Measurements from ENCODE around the gene STARD9. TPM values are rescaled to one million over a fixed set of nuclear protein-coding genes. Genes with fewer than 3 reads are reported as not detected.

The STARD9 gene
- total and polyA plus RNA-seq, 2 of the 13 experiments (the other 11 are each of a cell fraction or from before 2014, with no cell fraction given): 5.3 to 7.5 TPM

DNA sequence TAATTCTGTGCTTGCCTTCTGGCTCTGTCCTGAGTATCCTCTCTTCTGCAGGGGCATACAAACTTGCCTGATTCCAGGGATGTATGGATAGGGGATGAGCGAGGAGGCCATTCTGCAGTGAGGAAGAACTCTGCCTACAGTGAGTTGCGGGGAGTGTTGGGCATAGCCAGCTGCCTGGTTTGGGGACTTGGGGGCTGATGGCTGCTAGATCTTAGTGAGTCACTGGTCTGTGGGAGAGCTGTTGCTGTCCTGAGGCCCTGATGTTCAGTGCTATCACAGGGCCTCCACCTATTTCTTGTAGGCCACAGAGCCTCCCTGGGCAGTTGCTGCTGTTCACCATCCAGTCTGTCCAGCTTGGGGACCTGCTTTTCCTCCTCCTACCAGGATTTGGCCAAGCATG lies 141.2 kb downstream of the STARD9 start:
- in situ Hi-C loops (cut with HindIII; ENCODE audit: extremely low pct_ligation_motif_present, low pct_unique_long_range_greater_than_20kb): loop anchor here (25.0 kb wide), 1 partner anchor 496 kb away; the partner anchor contains the start of gene EPB42
- TF ChIP-seq, protein P1, sequence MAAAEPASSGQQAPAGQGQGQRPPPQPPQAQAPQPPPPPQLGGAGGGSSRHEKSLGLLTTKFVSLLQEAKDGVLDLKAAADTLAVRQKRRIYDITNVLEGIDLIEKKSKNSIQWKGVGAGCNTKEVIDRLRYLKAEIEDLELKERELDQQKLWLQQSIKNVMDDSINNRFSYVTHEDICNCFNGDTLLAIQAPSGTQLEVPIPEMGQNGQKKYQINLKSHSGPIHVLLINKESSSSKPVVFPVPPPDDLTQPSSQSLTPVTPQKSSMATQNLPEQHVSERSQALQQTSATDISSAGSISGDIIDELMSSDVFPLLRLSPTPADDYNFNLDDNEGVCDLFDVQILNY (CRISPR knock-in tag; conservative IDR thresholded peaks at IDR 0.05): no peak
- TF ChIP-seq, protein P2, sequence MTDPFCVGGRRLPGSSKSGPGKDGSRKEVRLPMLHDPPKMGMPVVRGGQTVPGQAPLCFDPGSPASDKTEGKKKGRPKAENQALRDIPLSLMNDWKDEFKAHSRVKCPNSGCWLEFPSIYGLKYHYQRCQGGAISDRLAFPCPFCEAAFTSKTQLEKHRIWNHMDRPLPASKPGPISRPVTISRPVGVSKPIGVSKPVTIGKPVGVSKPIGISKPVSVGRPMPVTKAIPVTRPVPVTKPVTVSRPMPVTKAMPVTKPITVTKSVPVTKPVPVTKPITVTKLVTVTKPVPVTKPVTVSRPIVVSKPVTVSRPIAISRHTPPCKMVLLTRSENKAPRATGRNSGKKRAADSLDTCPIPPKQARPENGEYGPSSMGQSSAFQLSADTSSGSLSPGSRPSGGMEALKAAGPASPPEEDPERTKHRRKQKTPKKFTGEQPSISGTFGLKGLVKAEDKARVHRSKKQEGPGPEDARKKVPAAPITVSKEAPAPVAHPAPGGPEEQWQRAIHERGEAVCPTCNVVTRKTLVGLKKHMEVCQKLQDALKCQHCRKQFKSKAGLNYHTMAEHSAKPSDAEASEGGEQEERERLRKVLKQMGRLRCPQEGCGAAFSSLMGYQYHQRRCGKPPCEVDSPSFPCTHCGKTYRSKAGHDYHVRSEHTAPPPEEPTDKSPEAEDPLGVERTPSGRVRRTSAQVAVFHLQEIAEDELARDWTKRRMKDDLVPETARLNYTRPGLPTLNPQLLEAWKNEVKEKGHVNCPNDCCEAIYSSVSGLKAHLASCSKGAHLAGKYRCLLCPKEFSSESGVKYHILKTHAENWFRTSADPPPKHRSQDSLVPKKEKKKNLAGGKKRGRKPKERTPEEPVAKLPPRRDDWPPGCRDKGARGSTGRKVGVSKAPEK (CRISPR knock-in tag; IDR thresholded peaks at IDR 0.05; ENCODE audit: borderline replicate concordance): no peak
- ChIA-PET CTCF (ENCODE audit: low intra/inter-chr PET ratio, low total read pairs) (no interaction called here), POLR2A (no interaction called here)
- no peaks in the 10 kb centered on the region for H3K9me3 ChIP-seq (ENCODE audit: low read length)
- no peaks in the 10 kb centered on the region for H3K27me3 ChIP-seq (ENCODE audit: control insufficient read depth in 1 of 2, insufficient read depth in 2 of 2, low read length in 2 of 2)
- H3K4me3 ChIP-seq (replicated peaks in 1 of 3; ENCODE audit: insufficient read depth in 1 of 3, low read depth in 2 of 3, low read length in 3 of 3): no peak overlapping the region
- no peak for ATAC-seq
- WGBS (ENCODE audit: low lambda C conversion rate): 94% methylated on average over 2 of the region's 2 CpGs
- peaks cover 1 to 17% of the 10 kb centered on the region in 2 experiments; a peak in 3 of 5 replicates for H3K36me3 ChIP-seq (replicated peaks in 1 of 2; ENCODE audit: control insufficient read depth in 1 of 2, insufficient read depth in 2 of 2, low read length in 2 of 2)
- no peak for FAIRE-seq
- H3K79me2 ChIP-seq (ENCODE audit: insufficient read depth, low read length): no peaks in the 10 kb centered on the region
- no TSS peak for BruUV-seq (replicated peaks)
- H3K4me1 ChIP-seq (ENCODE audit: insufficient read depth, low read length): peaks cover 23% of the 10 kb centered on the region
- no peak for DNase-seq (ENCODE audit: low spot score)
- no peaks in the 10 kb centered on the region for H4K20me1 ChIP-seq (ENCODE audit: insufficient read depth, low read length)
- intact Hi-C loops (cut with micrococcal nuclease; ENCODE audit: unreplicated experiment): no loop called here
- H2AFZ ChIP-seq (ENCODE audit: low read length): no peak overlapping the region
- H3K27ac ChIP-seq (ENCODE audit: extremely low read length, insufficient read depth, low read length): no peak overlapping the region
- H3K9ac ChIP-seq (ENCODE audit: insufficient read depth, low read depth, low read length): no peak overlapping the region
- no peak overlapping the region for H3K4me2 ChIP-seq (ENCODE audit: low read depth, low read length)

DNA sequence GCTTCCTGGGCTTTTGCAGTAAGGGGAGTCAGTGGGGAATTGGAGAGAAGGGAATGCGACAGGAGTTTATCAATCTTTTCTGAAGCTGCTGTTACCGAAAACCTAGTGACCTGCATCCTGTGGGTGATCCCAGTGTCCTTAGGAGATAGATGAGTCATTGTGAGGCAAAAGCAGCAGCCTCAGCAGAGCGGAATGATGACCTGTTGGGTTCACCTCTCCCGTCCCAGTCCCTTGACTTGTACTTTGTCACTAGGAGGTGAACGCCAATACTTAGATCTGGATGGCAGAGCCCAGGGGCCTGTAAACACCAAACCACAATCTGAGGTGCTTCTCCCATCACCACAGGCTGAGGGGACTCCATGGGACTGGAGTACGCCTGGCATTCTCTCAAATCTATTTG lies 143.6 kb downstream of the STARD9 start:
- ChIA-PET CTCF (ENCODE audit: low intra/inter-chr PET ratio, low total read pairs) (no interaction called here), POLR2A (no interaction called here)
- H3K27ac ChIP-seq (ENCODE audit: extremely low read length, insufficient read depth, low read length): no peak overlapping the region
- H2AFZ ChIP-seq (ENCODE audit: low read length): no peak overlapping the region
- WGBS (ENCODE audit: low lambda C conversion rate): 87% methylated on average over 6 of the region's 6 CpGs
- H3K79me2 ChIP-seq (ENCODE audit: insufficient read depth, low read length): no peaks in the 10 kb centered on the region
- peaks cover 9 to 28% of the 10 kb centered on the region in 2 experiments; a peak in 4 of 5 replicates for H3K36me3 ChIP-seq (replicated peaks in 1 of 2; ENCODE audit: control insufficient read depth in 1 of 2, insufficient read depth in 2 of 2, low read length in 2 of 2)
- intact Hi-C loops (cut with micrococcal nuclease; ENCODE audit: unreplicated experiment): no loop called here
- in situ Hi-C loops (cut with HindIII; ENCODE audit: extremely low pct_ligation_motif_present, low pct_unique_long_range_greater_than_20kb): loop anchor here (25.0 kb wide), 1 partner anchor 493 kb away; the partner anchor contains the start of gene EPB42
- H3K4me1 ChIP-seq (ENCODE audit: insufficient read depth, low read length): peaks cover 23% of the 10 kb centered on the region
- TF ChIP-seq ZNF558 (CRISPR knock-in tag; IDR thresholded peaks at IDR 0.05; ENCODE audit: borderline replicate concordance) (no peak), ZNF619 (CRISPR knock-in tag; IDR thresholded peaks at IDR 0.05) (no peak), ZNF878 (CRISPR knock-in tag; IDR thresholded peaks at IDR 0.05) (no peak), ZNF839 (CRISPR knock-in tag; IDR thresholded peaks at IDR 0.05; ENCODE audit: borderline replicate concordance) (no peak)
- TF ChIP-seq, protein P3, sequence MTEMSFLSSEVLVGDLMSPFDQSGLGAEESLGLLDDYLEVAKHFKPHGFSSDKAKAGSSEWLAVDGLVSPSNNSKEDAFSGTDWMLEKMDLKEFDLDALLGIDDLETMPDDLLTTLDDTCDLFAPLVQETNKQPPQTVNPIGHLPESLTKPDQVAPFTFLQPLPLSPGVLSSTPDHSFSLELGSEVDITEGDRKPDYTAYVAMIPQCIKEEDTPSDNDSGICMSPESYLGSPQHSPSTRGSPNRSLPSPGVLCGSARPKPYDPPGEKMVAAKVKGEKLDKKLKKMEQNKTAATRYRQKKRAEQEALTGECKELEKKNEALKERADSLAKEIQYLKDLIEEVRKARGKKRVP (CRISPR knock-in tag; IDR thresholded peaks at IDR 0.05): no peak
- peak; percentile 4 for FAIRE-seq
- no peaks in the 10 kb centered on the region for H3K27me3 ChIP-seq (ENCODE audit: control insufficient read depth in 1 of 2, insufficient read depth in 2 of 2, low read length in 2 of 2)
- BruUV-seq (replicated peaks): no TSS peak
- no peaks in the 10 kb centered on the region for H3K9me3 ChIP-seq (ENCODE audit: low read length)
- H3K9ac ChIP-seq (ENCODE audit: insufficient read depth, low read depth, low read length): no peak overlapping the region
- no peak overlapping the region for H3K4me2 ChIP-seq (ENCODE audit: low read depth, low read length)
- no peak for DNase-seq (ENCODE audit: low spot score)
- no peak overlapping the region for H3K4me3 ChIP-seq (replicated peaks in 1 of 3; ENCODE audit: insufficient read depth in 1 of 3, low read depth in 2 of 3, low read length in 3 of 3)
- no peaks in the 10 kb centered on the region for H4K20me1 ChIP-seq (ENCODE audit: insufficient read depth, low read length)
- ATAC-seq: peak; percentile 33
